ENCODE results near the gene KLF12.
A peak's percentile ranks its signal among the peaks of the same experiment; 100 is the strongest.

KLF12 gene

GRCh38 chr13:74134221-74134776 lies at the start of gene KLF12:
Gene KLF12, minus strand, starts transcription at chr13:74134404.
- peak; percentile 93 for DNase-seq

GRCh38 chr13:74182491-74182890 lies 48.3 kb upstream of the KLF12 start:
- DNase-seq: no peak

- DNase-seq: no peak
Measured at GRCh38 chr13:74174810-74175209, 40.6 kb upstream of the KLF12 start.

DNA sequence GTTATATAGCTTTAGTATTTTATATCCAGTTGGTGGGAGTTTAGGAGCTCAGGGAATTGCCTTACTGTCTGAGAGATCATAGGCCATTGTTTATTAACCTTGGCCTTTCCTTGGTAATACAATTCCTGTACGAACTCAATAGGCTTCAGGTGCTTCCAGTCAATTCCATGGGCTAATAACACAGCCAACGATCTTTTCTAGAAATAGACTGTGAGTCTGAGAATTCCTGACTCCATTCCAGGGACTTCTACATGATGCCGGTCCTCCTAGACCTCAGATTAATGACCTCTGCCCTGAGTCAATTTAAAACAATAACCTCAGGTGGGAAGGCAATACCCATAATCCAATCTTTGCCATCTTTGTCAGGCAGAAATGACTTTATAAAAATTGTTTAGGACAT lies 39.6 kb upstream of the KLF12 start:
- DNase-seq: no peak

DNA sequence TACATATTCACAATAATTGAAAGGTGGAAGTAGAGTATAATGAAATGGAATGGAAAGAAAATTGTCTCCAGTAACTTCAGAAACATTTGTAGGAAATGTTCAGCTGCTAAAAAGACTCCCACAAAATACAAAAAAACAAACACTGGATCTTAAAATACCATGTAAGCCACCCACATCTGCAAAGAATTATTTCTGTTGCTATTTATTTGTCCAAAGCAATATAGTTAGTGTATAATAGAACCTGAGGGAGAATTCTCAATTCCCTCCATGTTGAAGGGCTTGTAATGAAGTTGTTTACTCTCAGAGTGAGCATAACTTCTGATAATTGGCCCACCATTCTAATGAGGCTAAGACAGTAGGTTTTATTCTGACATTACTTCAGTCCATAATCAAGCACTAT lies 37.4 kb upstream of the KLF12 start:
- no peak for DNase-seq

DNA sequence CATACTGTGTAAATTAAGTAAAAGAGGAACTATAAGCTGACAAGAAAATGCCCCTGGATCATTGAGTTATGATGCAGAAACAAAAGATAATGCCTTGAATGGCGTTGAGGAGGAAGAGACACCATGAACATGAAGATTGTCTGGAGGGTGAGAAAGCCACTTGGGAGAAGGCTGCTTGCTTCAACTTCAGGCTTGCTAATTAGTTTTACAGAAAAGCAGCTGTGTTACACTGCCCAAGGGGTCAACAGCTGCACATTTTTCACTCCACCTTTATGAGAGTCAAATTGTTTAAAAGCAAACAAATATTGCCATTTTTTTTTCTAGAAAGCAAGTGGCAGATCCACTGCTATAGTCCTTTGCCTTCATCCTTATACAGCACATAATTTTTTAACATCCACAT lies 35.5 kb upstream of the KLF12 start:
- no peak for DNase-seq

DNA sequence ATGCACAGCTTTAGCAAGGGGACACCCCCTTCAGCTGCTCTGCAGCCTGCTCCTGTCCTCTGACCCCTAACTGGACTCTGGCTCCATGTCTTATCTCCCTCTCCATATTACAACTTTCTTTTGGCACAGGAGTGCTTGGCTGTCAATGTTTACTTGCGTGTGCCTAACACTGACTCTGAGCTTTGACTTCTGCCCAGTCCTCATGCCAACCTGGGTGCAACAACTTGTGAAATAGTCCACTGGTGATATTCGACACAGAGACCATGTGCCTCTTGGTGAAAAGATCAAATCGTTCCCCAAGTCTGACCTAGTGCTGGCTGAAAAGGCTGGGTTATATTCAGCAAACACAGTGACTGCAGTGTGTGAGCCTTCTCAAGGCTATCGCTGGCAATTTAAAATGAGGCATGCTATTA lies 34.1 kb upstream of the KLF12 start:
- DNase-seq: no peak

GRCh38 chr13:74166261-74167004 lies 32.2 kb upstream of the KLF12 start:
- no peak for DNase-seq

- no peak for DNase-seq
Measured at GRCh38 chr13:74162782-74163181, 28.6 kb upstream of the KLF12 start.

GRCh38 chr13:74162135-74162534 lies 27.9 kb upstream of the KLF12 start:
- DNase-seq: no peak

DNA sequence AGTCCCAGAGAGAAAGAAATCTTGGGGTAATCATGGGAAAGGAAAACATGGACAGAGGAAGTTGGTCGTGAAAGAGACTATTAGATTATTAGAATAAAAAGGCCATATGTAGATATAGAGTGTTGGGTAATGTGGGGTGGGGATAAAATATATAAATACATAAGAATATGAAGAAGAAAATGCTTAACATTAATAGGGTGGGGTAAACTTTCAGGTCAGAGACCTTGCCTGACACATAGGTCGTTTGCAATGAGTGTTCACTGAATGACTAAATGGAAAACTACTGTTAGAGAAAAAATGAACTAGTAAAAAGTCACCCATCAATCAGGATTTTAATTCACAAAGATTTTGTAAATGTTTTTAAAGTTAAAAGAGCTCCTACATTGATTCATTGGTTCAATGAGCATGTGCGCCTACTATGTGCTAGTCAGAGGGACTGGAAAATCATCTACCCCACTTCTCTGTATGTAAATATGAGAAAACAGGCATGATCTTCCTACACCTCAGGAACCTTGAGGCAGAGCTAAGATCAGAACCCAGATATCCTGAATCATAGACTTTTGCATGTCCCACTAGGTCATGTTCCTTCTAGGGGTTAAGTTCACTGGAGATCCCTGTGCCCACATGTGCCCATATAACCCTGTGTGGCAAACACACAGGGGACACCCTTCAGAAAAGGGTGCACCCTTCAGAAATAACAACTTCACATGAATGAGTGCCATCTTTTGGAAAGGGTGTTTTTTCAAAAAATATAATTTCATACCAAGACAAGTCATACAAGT lies 24.6 kb upstream of the KLF12 start:
- no peak for DNase-seq

- DNase-seq: no peak
Measured at GRCh38 chr13:74158028-74158427, 23.8 kb upstream of the KLF12 start.

- DNase-seq: no peak
Measured at GRCh38 chr13:74154981-74155380, 20.8 kb upstream of the KLF12 start.

- DNase-seq: no peak
Measured at GRCh38 chr13:74153316-74153715, 19.1 kb upstream of the KLF12 start.

DNA sequence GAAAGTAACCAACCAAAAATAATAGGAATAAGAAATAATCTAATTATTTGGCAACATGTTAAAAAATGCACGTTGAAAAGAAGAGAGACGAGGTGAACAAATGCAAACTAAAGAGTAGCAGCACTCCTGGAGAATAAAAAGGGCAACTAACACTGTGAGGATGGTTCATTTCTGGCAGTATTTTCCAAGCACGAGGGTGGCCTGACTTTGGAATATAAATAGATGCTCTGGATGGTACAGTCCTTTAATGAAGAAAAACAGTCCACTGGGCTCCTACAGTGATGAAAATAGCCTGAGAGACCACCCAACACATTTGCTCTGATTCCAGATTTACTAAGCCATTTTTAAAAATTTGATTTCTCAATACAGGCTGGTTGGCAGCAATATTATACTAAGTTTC lies 17.7 kb upstream of the KLF12 start:
- no peak for DNase-seq

GRCh38 chr13:74148352-74148751 lies 14.1 kb upstream of the KLF12 start:
- no peak for DNase-seq

DNA sequence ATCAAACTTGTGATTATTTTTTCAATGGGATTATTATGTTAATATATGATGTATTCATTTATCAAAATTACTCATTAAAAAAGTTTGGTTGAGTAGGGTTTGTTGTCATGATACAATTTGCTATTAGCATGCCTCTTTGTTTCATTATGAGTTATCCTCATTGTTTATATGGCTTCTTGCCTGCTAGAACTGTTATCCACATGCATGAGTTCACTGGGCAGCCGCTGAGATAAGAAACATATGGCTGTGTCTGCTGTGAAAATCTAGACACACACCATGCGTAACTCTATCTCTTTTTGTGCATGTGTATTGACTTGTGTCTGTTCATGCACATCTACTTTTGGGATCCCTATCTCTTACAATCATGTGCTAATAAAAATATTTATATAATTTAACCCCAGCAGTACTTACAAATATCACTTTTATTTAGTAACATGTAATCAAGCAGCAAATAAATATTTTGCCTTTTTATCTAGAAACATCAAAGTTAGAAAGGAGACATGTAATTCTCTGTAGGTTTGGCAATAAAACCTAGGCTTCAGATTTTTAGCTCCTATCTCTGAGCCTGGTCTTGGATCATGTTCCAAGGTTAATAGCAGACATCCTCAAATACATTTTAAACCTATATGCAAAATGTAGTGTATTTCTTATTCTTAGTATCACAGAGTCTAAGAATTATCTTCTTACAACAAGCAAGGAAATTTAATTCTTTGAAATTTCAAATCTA lies 11.2 kb upstream of the KLF12 start:
- DNase-seq: no peak

DNA sequence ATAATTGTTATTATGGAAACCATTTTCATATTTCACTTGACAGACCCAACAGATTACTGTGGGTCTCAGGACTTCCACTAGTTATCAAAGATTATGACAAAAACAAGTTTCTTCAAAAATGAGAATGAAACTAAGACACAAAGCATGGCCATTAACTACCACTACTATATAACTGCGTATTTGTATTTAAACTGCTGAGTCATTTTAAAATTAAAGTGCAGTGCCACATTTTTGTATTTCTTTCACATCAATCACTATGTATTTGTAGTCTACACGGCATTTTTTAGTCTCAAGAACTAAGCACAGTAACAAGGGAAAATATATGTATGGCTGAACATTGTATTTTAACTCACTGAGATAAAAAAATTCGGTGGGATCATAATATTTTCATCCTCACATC lies 10.1 kb upstream of the KLF12 start:
- DNase-seq: no peak

DNA sequence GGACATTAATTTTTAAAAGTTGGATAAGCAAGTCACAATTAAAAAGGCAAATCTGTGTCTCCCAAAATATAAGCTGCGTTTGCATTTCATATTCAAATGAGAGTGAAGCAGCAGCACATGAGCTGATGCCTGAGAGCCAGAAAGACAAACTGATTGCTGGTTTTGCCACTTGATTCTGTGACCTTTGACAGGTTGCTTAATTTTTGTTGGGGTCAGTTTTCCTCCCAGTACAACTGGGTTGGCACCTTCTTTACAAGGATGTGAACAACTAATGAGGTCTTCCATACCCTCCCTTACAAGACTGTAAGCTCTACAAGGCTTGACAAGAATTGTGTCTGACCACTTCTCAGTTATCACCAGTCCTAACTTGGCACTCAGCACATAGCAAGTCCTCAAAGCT lies 8.1 kb upstream of the KLF12 start:
- no peak for DNase-seq

GRCh38 chr13:74138241-74138640 lies 4.0 kb upstream of the KLF12 start:
- DNase-seq: no peak

DNA sequence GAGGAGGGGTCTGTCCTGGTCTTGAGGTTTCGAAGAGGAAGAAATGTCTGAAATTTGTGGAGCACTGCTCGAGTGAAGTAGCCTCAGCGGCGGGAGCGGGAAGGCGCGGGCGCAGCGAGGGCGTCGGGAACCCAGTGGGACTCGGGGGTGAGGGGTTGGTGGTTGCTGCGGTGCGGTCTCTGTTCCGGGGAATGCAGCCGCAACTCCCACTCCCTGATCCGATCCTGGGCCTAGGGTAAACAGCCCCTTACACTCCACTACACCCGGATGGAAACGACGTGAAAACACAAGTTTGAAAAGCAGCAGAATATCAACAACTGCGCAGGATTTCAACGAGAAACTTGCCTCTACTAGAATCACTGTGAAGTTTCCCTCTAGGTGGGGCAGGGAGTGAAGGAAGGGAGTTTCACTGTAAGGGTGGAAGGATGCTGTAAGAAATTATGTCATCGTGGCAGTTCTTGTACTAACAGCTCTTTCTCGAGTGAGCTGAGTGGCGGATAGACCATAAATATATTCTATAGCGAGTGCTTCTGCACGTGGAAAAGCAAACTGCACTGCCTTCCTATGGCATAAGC lies 2.0 kb upstream of the KLF12 start:
- DNase-seq: peak; percentile 47

GRCh38 chr13:74135326-74136083 lies 1.3 kb upstream of the KLF12 start:
- peak; percentile 58 for DNase-seq
